ENCODE data around the gene APBA1.

DNA sequence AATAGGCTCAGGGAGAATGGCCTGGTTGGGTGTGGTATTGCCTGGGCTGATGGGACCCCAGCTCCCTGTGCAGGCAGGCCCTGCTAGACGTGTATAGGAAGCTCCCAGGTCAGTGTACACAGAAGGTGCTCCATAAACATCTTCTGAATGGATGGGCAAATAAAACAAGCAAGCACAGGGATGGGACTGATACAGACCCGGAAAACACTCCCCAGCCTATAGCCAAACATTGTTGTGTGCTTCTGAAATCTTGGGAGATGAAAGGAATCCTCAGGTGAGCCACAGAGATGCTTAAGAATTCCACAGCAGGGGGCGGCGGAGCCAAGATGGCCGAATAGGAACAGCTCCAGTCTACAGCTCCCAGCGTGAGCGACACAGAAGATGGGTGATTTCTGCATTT is 195.4 kb downstream of the APBA1 start:
- TF ChIP-seq POLR2A (IDR thresholded peaks at IDR 0.05; ENCODE audit: low read depth, low read length) (no peak), TAF1 (IDR thresholded peaks at IDR 0.05; ENCODE audit: low read depth, low read length) (no peak), POLR2AphosphoS5 (IDR thresholded peaks at IDR 0.05; ENCODE audit: low read depth, low read length) (no peak), SPI1 (IDR thresholded peaks at IDR 0.05; ENCODE audit: low read depth, low read length) (no peak), PAX5 (IDR thresholded peaks at IDR 0.05; ENCODE audit: insufficient read depth, low read length, severe bottlenecking) (no peak)
